Measurements from ENCODE around the gene KCTD16. TPM values are rescaled to one million over a fixed set of nuclear protein-coding genes. Genes with fewer than 3 reads are reported as not detected.
A peak's percentile ranks its signal among the peaks of the same experiment; 100 is the strongest.

The KCTD16 gene
- polyA plus RNA-seq, 1 of the 3 experiments (the other 2 are of a cell fraction): 0.03 TPM

GRCh38 chr5:144189800-144190429 lies 19.2 kb downstream of the KCTD16 start:
- no peak overlapping the region for H3K4me3 ChIP-seq (ENCODE audit: low read depth in 2 of 2, low read length in 1 of 2)
- peaks cover 5 to 17% of the 10 kb centered on the region in 2 experiments; a peak in 3 of 4 replicates for H3K4me1 ChIP-seq (ENCODE audit: control insufficient read depth in 1 of 2, insufficient read depth in 2 of 2, low read depth in 1 of 2, low read length in 1 of 2)
- no peaks in the 10 kb centered on the region for H3K9me3 ChIP-seq
- 0 out of 2 replicates have a peak overlapping the region, but pooled peaks have one; percentile 9 for H3K4me2 ChIP-seq
- CTCF ChIA-PET: interaction anchor here (3.9 kb wide), 1 partner anchor 14 kb away, joined by 23 read pairs; no protein-coding TSS in a partner anchor
- peak; percentile 9 for DNase-seq
- no peak overlapping the region for H2AFZ ChIP-seq (ENCODE audit: low read depth)
- H3K9me2 ChIP-seq: no peaks in the 10 kb centered on the region
- peaks cover 28% of the 10 kb centered on the region for H3F3A ChIP-seq (replicated peaks; ENCODE audit: insufficient read depth)
- POLR2A ChIA-PET: no interaction called here
- H3K79me2 ChIP-seq (ENCODE audit: insufficient read depth): no peaks in the 10 kb centered on the region
- no peaks in the 10 kb centered on the region for H4K20me1 ChIP-seq (ENCODE audit: insufficient read depth)
- peak overlapping the region; percentile 44 to 62; a peak in 2 of 4 replicates for H3K27ac ChIP-seq (ENCODE audit: low read depth in 2 of 2, low read length in 1 of 2)
- H3K27me3 ChIP-seq (ENCODE audit: insufficient read depth): no peaks in the 10 kb centered on the region
- 12% methylated on average over 10 of the region's 10 CpGs for WGBS (ENCODE audit: low lambda C conversion rate)
- no peak overlapping the region for H3K9ac ChIP-seq
- H3K36me3 ChIP-seq (replicated peaks in 1 of 2; ENCODE audit: control insufficient read depth in 1 of 2, insufficient read depth in 2 of 2, low read length in 1 of 2): no peaks in the 10 kb centered on the region
- TF ChIP-seq RCOR1 (IDR thresholded peaks at IDR 0.05; ENCODE audit: low read length) (no peak), GATA2 (CRISPR knock-in tag; IDR thresholded peaks at IDR 0.05) (no peak), ZBTB33 (IDR thresholded peaks at IDR 0.05; ENCODE audit: borderline replicate concordance, low read depth) (peak; percentile 19; the same call in 1 of the 2 replicates), SMC3 (IDR thresholded peaks at IDR 0.05; ENCODE audit: low read depth, low read length) (no peak), CTCF (IDR thresholded peaks at IDR 0.05) (no peak), EZH2phosphoT487 (IDR thresholded peaks at IDR 0.05; ENCODE audit: borderline replicate concordance, low read depth) (no peak), RFX5 (IDR thresholded peaks at IDR 0.05; ENCODE audit: low read length) (no peak), TEAD4 (IDR thresholded peaks at IDR 0.05; ENCODE audit: borderline replicate concordance, insufficient read depth) (peak; percentile 65; the same call in 1 of the 2 replicates), PBX3 (IDR thresholded peaks at IDR 0.05) (peak; percentile 51), MAX (IDR thresholded peaks at IDR 0.05; ENCODE audit: low read depth) (peak; percentile 35; the same call in 1 of the 2 replicates), JUND (IDR thresholded peaks at IDR 0.05) (peak; percentile 71), USF1 (IDR thresholded peaks at IDR 0.05; ENCODE audit: borderline replicate concordance, low read depth) (no peak), YY1 (IDR thresholded peaks at IDR 0.05; ENCODE audit: low read depth) (no peak), ELF1 (IDR thresholded peaks at IDR 0.05) (no peak), REST (IDR thresholded peaks at IDR 0.05; ENCODE audit: low read depth, low read length) (no peak), RXRA (IDR thresholded peaks at IDR 0.05; ENCODE audit: borderline replicate concordance, low read depth) (peak; percentile 58; the same call in 1 of the 2 replicates), MEF2A (IDR thresholded peaks at IDR 0.05; ENCODE audit: borderline replicate concordance, low read depth) (0 out of 2 replicates have a peak, but pooled peaks have one; percentile 30), NRF1 (IDR thresholded peaks at IDR 0.05; ENCODE audit: low read depth, low read length) (no peak), FOXJ3 (CRISPR knock-in tag; IDR thresholded peaks at IDR 0.05) (0 out of 2 replicates have a peak, but pooled peaks have one; percentile 32), SIN3A (IDR thresholded peaks at IDR 0.05; ENCODE audit: borderline replicate concordance, low read depth, low read length) (no peak), TAF1 (IDR thresholded peaks at IDR 0.05; ENCODE audit: borderline replicate concordance, low read depth, low read length) (no peak), IRF3 (IDR thresholded peaks at IDR 0.05; ENCODE audit: low read depth, low read length) (no peak)

All from SK-N-SH (cell line).